Endothelial cell of umbilical vein (primary cell): ENCODE data around the gene PPP1R9B.

ENCODE experiments used
- GATA2 ChIP-seq: IDR thresholded peaks from 2 replicates; pipeline ENCODE4 v1.7.0; 2011; ENCODE audit warnings: low read depth, mild to moderate bottlenecking, moderate library complexity, mixed read lengths, low read length; ENCODE audit not compliant: insufficient read length, insufficient read depth
- POLR2A ChIP-seq: IDR thresholded peaks from 2 replicates; pipeline ENCODE4 v1.6.1; 2012; ENCODE audit warnings: low read depth, mild to moderate bottlenecking, control low read depth, low read length
- TF ChIP-seq, protein P1 (sequence below), 2 donors: IDR thresholded peaks; 1 replicate in 1 of 2; 2 replicates in 1 of 2; pipeline ENCODE4 v1.5.1; 2011; ENCODE audit warnings: low read length in 2 of 2, mild to moderate bottlenecking in 2 of 2, moderate library complexity in 2 of 2, control low read depth in 1 of 2, inconsistent platforms in 1 of 2, low read depth in 1 of 2; ENCODE audit not compliant: insufficient read depth in 1 of 2; ENCODE audit errors: extremely low read depth in 1 of 2

DNA sequence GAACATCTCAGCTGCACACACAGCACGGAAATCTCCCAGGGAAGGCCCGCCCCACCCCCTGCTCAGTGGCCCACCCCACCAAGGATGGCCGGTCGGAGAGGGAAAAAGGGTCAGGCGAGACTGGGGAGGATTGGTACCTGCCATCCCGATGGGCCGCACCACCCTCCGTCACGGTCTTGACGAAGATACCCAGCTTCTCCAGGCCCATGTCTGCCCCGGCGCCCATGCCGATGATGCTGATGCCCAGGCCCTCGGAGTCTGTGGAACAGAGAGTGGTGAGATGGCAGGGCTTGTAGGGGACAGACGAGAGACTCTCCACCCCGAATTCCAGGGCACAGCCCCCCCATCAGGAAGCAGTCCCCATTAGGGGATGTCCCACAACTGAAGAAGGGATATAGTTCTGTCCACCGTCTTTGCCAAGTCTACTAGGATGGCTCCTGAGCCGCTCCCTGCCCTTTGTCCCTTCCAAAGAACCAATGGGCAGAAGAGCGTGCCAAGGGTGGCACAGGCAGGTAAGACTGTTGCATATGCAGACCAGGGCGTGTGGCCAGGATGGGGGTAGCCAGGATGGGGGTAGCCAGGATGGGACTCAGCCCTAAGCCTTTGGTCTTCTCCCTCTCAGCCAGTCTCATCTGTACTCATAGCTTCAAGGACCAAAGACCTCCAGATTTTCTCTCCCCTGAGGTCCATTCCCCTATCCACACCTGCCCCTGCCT, 6.9 kb downstream of the PPP1R9B start:
- TF ChIP-seq GATA2, result no peak
- TF ChIP-seq, protein P1, sequence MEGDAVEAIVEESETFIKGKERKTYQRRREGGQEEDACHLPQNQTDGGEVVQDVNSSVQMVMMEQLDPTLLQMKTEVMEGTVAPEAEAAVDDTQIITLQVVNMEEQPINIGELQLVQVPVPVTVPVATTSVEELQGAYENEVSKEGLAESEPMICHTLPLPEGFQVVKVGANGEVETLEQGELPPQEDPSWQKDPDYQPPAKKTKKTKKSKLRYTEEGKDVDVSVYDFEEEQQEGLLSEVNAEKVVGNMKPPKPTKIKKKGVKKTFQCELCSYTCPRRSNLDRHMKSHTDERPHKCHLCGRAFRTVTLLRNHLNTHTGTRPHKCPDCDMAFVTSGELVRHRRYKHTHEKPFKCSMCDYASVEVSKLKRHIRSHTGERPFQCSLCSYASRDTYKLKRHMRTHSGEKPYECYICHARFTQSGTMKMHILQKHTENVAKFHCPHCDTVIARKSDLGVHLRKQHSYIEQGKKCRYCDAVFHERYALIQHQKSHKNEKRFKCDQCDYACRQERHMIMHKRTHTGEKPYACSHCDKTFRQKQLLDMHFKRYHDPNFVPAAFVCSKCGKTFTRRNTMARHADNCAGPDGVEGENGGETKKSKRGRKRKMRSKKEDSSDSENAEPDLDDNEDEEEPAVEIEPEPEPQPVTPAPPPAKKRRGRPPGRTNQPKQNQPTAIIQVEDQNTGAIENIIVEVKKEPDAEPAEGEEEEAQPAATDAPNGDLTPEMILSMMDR (IDR thresholded peaks at IDR 0.05; ENCODE audit: extremely low read depth in 1 of 2, insufficient read depth in 1 of 2, low read depth in 1 of 2, low read length in 2 of 2), result no peak
- TF ChIP-seq POLR2A, result no peak
